Measurements from ENCODE around the gene PXDN.

- TF ChIP-seq ELF4 (CRISPR knock-in tag; IDR thresholded peaks at IDR 0.05; ENCODE audit: low read depth) = no peak
- no peak for TF ChIP-seq IRF1 (CRISPR knock-in tag; IDR thresholded peaks at IDR 0.05)
- TF ChIP-seq MXD4 (CRISPR knock-in tag; IDR thresholded peaks at IDR 0.05; ENCODE audit: borderline replicate concordance) = no peak
- TF ChIP-seq, protein P1, sequence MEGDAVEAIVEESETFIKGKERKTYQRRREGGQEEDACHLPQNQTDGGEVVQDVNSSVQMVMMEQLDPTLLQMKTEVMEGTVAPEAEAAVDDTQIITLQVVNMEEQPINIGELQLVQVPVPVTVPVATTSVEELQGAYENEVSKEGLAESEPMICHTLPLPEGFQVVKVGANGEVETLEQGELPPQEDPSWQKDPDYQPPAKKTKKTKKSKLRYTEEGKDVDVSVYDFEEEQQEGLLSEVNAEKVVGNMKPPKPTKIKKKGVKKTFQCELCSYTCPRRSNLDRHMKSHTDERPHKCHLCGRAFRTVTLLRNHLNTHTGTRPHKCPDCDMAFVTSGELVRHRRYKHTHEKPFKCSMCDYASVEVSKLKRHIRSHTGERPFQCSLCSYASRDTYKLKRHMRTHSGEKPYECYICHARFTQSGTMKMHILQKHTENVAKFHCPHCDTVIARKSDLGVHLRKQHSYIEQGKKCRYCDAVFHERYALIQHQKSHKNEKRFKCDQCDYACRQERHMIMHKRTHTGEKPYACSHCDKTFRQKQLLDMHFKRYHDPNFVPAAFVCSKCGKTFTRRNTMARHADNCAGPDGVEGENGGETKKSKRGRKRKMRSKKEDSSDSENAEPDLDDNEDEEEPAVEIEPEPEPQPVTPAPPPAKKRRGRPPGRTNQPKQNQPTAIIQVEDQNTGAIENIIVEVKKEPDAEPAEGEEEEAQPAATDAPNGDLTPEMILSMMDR (IDR thresholded peaks at IDR 0.05) = no peak
- TF ChIP-seq USF2 (CRISPR knock-in tag; IDR thresholded peaks at IDR 0.05) = no peak
- TF ChIP-seq TEAD4 (CRISPR knock-in tag; IDR thresholded peaks at IDR 0.05) = no peak
- TF ChIP-seq, protein P2, sequence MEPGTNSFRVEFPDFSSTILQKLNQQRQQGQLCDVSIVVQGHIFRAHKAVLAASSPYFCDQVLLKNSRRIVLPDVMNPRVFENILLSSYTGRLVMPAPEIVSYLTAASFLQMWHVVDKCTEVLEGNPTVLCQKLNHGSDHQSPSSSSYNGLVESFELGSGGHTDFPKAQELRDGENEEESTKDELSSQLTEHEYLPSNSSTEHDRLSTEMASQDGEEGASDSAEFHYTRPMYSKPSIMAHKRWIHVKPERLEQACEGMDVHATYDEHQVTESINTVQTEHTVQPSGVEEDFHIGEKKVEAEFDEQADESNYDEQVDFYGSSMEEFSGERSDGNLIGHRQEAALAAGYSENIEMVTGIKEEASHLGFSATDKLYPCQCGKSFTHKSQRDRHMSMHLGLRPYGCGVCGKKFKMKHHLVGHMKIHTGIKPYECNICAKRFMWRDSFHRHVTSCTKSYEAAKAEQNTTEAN (CRISPR knock-in tag; IDR thresholded peaks at IDR 0.05) = no peak
- TF ChIP-seq, protein P3, sequence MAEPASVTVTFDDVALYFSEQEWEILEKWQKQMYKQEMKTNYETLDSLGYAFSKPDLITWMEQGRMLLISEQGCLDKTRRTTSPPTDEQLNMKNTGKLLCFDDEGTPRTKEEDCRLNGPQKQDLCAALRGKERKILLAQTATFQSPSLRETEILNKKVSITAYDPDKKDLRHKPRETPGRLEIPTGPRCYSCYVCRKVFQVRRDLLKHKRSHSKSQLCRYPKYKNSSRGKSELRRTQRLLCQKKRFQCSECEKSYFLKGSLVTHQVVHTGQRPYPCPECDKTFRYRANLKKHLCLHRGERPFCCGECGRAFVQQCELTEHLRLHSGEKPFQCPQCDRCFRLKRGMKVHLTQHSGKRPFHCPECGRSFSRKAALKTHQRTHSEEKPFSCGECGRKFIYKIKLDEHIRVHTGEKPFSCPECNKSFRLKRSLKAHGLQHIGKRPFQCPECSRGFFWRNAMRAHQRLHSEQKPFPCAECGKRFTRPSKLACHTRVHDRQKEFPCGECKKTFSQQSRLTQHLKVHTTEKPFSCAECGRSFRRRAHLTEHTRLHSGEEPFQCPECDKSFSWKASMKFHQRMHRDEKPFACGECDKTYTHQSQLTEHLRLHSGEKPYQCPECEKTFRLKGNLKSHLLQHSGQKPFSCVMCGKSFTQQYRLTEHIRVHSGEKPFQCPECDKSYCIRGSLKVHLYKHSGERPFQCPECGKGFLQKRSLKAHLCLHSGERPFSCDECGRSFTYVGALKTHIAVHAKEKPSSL (CRISPR knock-in tag; conservative IDR thresholded peaks at IDR 0.05) = no peak
- TF ChIP-seq RELA (CRISPR knock-in tag; IDR thresholded peaks at IDR 0.05; ENCODE audit: borderline replicate concordance) = no peak
- no peak for TF ChIP-seq E2F5 (CRISPR knock-in tag; IDR thresholded peaks at IDR 0.05)
- TF ChIP-seq ATF2 (CRISPR knock-in tag; IDR thresholded peaks at IDR 0.05; ENCODE audit: borderline replicate concordance, low read depth) = no peak
- TF ChIP-seq, protein P4, sequence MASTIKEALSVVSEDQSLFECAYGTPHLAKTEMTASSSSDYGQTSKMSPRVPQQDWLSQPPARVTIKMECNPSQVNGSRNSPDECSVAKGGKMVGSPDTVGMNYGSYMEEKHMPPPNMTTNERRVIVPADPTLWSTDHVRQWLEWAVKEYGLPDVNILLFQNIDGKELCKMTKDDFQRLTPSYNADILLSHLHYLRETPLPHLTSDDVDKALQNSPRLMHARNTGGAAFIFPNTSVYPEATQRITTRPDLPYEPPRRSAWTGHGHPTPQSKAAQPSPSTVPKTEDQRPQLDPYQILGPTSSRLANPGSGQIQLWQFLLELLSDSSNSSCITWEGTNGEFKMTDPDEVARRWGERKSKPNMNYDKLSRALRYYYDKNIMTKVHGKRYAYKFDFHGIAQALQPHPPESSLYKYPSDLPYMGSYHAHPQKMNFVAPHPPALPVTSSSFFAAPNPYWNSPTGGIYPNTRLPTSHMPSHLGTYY (CRISPR knock-in tag; IDR thresholded peaks at IDR 0.05) = no peak
- TF ChIP-seq CBFB (CRISPR knock-in tag; IDR thresholded peaks at IDR 0.05; ENCODE audit: low read depth) = no peak
- TF ChIP-seq ATF3 (CRISPR knock-in tag; conservative IDR thresholded peaks at IDR 0.05) = no peak
Measured at GRCh38 chr2:1690056-1690775, 54.1 kb downstream of the PXDN start.
